GM12864 (cell line): ENCODE measurements around the gene DAPK1.

ENCODE experiments used
- DNase-seq: peaks from one replicate; pipeline ENCODE4 v3.0.0-alpha.2; 2011; ENCODE audit warnings: low read depth
- H3K4me3 ChIP-seq: 2 replicates; pipeline ENCODE4 v1.5.1; 2011; ENCODE audit warnings: mild to moderate bottlenecking, low read depth, low read length, control low read depth
- TF ChIP-seq, protein P1 (sequence below): IDR thresholded peaks from 2 replicates; pipeline ENCODE4 v1.5.1; 2011; ENCODE audit warnings: low read depth, mild to moderate bottlenecking, moderate library complexity, low read length, control low read depth, inconsistent platforms; ENCODE audit errors: missing control alignments

DAPK1 gene

DNA sequence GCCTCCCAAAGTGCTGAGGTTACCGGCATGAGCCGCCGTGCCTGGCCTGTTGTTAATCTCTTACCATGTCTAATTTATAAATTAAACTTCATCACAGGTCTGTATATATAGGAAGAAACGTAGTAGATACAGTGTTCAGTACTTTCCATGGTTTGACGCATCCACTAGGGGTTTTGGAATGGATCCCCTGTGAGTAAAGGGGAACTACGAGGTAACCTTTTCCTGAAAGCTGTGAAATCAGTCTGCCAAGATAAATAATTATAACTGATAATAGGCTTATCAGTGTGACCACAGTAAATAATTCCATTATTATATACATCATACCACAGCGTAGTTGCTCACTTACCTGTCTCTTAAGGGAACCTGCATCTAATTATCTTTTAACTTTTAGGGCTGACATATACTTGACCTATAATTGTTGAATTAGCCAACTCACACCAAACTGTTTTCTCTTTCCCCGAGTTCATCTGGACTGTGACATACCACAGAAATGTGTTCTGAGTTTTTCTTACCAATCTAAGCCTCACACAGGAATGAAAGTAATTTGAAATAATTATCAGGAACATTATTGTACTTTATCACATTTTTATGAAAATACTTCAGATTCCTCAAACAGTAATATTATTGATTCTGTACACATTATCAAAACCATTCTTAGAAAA lies 42.9 kb downstream of the DAPK1 start:
- no peak for DNase-seq
- TF ChIP-seq, protein P1, sequence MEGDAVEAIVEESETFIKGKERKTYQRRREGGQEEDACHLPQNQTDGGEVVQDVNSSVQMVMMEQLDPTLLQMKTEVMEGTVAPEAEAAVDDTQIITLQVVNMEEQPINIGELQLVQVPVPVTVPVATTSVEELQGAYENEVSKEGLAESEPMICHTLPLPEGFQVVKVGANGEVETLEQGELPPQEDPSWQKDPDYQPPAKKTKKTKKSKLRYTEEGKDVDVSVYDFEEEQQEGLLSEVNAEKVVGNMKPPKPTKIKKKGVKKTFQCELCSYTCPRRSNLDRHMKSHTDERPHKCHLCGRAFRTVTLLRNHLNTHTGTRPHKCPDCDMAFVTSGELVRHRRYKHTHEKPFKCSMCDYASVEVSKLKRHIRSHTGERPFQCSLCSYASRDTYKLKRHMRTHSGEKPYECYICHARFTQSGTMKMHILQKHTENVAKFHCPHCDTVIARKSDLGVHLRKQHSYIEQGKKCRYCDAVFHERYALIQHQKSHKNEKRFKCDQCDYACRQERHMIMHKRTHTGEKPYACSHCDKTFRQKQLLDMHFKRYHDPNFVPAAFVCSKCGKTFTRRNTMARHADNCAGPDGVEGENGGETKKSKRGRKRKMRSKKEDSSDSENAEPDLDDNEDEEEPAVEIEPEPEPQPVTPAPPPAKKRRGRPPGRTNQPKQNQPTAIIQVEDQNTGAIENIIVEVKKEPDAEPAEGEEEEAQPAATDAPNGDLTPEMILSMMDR = no peak

DNA sequence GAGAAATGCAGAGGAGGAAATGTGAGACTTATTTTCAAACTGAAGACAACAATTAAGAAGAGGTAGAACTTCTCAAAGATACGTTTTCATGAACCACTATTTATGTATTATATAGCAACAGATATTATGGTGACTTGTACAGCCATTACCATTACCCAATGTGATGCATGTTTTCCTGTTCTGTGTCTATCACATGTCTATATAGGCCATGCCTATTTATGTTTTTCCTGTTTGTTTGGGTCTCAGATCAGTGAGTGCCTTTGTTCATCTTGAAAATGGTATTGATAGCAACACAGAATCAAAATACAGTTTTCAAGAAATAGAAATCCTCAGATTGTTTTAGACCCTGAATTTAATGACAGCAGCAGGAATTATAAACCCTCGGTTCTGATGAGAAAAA lies 44.0 kb downstream of the DAPK1 start:
- no peak overlapping the region for H3K4me3 ChIP-seq
- TF ChIP-seq, protein P1 = no peak
- no peak for DNase-seq

More for the DNA sequence above, 42.9 kb downstream of the DAPK1 start:
- H3K4me3 ChIP-seq = no peak overlapping the region

DNA sequence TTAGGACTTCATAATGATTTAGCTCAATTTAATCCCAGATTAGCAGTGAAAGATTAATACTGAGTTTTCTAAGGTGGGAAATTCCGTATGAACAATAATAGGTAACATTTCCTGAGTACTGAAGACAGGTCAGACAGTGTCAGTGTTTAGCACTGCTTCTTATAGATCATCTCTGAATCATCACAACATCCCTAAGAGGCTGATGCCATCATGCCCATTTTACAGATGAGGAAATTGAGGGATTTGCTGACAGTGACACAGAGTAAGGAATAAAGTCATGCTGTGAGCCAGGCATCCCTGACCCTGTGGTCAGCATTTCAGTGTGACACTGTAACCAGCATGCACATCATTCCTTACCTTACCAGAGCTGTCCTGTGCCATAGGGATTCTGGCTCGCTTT lies 44.5 kb downstream of the DAPK1 start:
- H3K4me3 ChIP-seq = no peak overlapping the region
- DNase-seq = no peak
- TF ChIP-seq, protein P1 = no peak

DNA sequence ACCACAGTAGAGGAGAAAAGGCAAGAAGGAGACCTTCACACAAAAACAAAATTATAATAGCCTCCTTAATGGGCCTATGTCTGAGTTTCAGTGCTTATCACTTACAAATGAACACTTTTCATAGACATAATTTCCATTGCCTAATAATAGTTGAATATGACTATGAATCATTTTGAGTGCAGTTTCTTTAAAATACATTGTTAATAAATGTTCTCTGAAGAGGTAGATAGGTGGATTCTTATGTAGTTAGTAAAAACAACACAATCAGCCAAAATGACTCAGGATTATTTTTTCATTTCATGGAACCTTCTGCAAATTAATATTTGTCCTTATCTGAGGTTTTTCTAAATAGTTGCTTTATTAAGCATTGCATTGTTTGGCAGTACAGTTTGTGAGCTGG lies 45.6 kb downstream of the DAPK1 start:
- no peak overlapping the region for H3K4me3 ChIP-seq
- TF ChIP-seq, protein P1 = no peak
- no peak for DNase-seq

DNA sequence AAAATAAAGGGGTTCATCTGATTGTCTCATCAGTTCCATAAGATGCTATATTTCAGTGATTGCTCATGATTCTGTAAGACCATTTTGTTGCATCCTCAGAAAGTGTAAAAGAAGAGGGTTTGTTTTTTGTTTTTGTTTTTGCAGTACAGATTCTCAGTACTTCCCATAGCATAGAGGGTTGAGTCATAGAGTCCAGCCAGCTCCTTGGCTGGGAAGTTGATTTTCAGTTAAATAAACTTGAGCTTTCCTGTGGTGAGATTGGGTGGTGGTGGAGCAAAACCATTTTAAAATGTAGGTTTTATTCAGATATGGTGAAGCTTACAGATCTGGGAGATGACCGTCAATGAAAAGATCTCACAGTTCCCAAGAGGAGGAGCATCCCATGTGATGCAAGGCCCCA lies 48.2 kb downstream of the DAPK1 start:
- TF ChIP-seq, protein P1 = no peak
- no peak for DNase-seq
- H3K4me3 ChIP-seq = no peak overlapping the region

DNA sequence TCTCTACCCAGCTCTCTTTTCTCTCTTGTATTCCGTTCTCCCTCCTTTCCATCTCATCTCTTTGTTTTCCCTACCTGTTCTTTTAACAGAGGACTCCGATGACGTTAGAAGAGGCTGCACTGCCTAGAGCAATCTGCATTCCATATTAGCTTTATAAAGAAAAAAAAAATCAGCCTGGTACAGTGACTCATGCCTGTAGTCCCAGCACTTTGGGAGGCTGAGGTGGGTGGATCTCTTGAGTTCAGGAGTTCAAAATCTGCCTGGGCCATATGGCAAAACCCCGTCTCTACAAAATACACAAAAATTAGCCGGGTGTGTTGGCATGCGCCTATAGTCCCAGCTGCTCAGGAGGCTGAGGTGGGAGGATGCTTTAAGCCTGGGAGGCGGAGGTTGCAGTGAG lies 49.0 kb downstream of the DAPK1 start:
- no peak overlapping the region for H3K4me3 ChIP-seq
- no peak for DNase-seq

DNA sequence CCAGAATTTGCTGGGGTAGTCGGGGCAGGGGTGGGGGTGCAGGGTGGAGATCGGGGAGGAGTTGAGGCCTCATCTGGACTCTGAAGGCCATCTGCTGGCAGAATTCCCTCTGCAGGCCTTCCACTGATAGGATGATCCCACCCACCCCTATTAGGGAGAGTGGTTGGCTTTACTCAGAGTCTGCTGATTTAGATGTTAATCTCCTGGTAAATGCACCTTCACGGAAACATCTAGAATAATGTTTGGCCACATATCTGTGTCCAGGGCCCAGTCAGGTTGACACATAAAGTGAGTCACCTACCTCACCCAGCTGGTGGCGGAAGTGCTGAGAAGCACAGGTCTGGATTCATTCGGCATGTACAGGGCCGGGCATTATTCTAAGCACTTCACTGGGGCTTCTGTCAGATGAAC lies 50.0 kb downstream of the DAPK1 start:
- DNase-seq = no peak
- TF ChIP-seq, protein P1 = no peak
- no peak overlapping the region for H3K4me3 ChIP-seq

More for the DNA sequence above, 49.0 kb downstream of the DAPK1 start:
- TF ChIP-seq, protein P1 = no peak
